CD14-positive monocyte (primary cell): Measurements from ENCODE around the gene SLC25A13. TPM values are rescaled to one million over a fixed set of nuclear protein-coding genes. Genes with fewer than 3 reads are reported as not detected.

Experiments used
- DNase-seq, 3 donors: peaks; one replicate each; pipeline ENCODE4 v3.0.0-alpha.2; 2011 to 2022
- H2AFZ ChIP-seq: 2 replicates; pipeline ENCODE4 v1.6.0; 2012; ENCODE audit warnings: mild to moderate bottlenecking, low read depth, low read length, inconsistent platforms; ENCODE audit not compliant: insufficient read depth, poor library complexity, severe bottlenecking
- H3K27ac ChIP-seq, 2 donors: 1 replicate in 1 of 2; 2 replicates in 1 of 2; pipeline ENCODE4 v1.5.1; 2012 to 2013; ENCODE audit warnings: low read length in 2 of 2, control low read depth in 1 of 2, inconsistent platforms in 1 of 2, low read depth in 1 of 2, mild to moderate bottlenecking in 1 of 2
- H3K27me3 ChIP-seq, 2 donors: one replicate each; pipeline versions ENCODE4 v1.6.0 to v1.6.1; 2011 to 2013; ENCODE audit warnings: low read length in 2 of 2; ENCODE audit not compliant: control insufficient read depth in 2 of 2, insufficient read depth in 2 of 2
- H3K36me3 ChIP-seq, 2 donors: replicated peaks in 1 of 2; 1 replicate in 1 of 2; 2 replicates in 1 of 2; pipeline versions ENCODE4 v1.5.1 to v1.6.1; 2012 to 2013; ENCODE audit warnings: low read length in 2 of 2, control low read depth in 1 of 2, inconsistent platforms in 1 of 2, mild to moderate bottlenecking in 1 of 2; ENCODE audit not compliant: insufficient read depth in 2 of 2, control insufficient read depth in 1 of 2
- H3K4me1 ChIP-seq, 2 donors: 1 replicate in 1 of 2; 2 replicates in 1 of 2; pipeline versions ENCODE4 v1.5.1 to v1.6.1; 2012 to 2013; ENCODE audit warnings: low read length in 2 of 2, control low read depth in 1 of 2, inconsistent platforms in 1 of 2, mild to moderate bottlenecking in 1 of 2, moderate library complexity in 1 of 2; ENCODE audit not compliant: insufficient read depth in 2 of 2, control insufficient read depth in 1 of 2
- H3K4me2 ChIP-seq: replicated peaks from 2 replicates; pipeline ENCODE3; 2012; ENCODE audit warnings: low read length, moderate library complexity, mild to moderate bottlenecking; ENCODE audit not compliant: poor library complexity, severe bottlenecking; ENCODE audit errors: extremely low read depth
- H3K4me3 ChIP-seq, 3 experiments: fragments of 200-600 bp in 1 of 3; sonication (generic) in 1 of 3; replicated peaks in 1 of 3; 1 replicate in 2 of 3; 2 replicates in 1 of 3; pipeline ENCODE4 v1.5.1; 2011 to 2013; ENCODE audit warnings: low read length in 3 of 3, mild to moderate bottlenecking in 3 of 3, control low read depth in 2 of 3, low read depth in 2 of 3, inconsistent platforms in 1 of 3, moderate library complexity in 1 of 3
- H3K79me2 ChIP-seq: 2 replicates; pipeline ENCODE4 v1.6.0; 2012; ENCODE audit warnings: mild to moderate bottlenecking, control low read depth, inconsistent platforms, low read length, moderate library complexity; ENCODE audit not compliant: insufficient read depth
- H3K9ac ChIP-seq: 2 replicates; pipeline ENCODE4 v1.6.0; 2017; ENCODE audit warnings: low read length, mild to moderate bottlenecking; ENCODE audit not compliant: insufficient read depth, poor library complexity, severe bottlenecking
- H3K9me3 ChIP-seq, 2 donors: replicated peaks in 1 of 2; 1 replicate in 1 of 2; 2 replicates in 1 of 2; pipeline versions ENCODE4 v1.5.1 to v1.6.1; 2012 to 2013; ENCODE audit warnings: low read length in 2 of 2, control low read depth in 1 of 2; ENCODE audit not compliant: control insufficient read depth in 1 of 2, insufficient read depth in 1 of 2
- H4K20me1 ChIP-seq: 2 replicates; pipeline ENCODE4 v1.6.0; 2012; ENCODE audit warnings: mild to moderate bottlenecking, low read length, control low read depth, moderate library complexity; ENCODE audit not compliant: insufficient read depth
- H3K27ac Mint-ChIP-seq, 7 donors: one replicate each; pipeline ENCODE4 v1.8.0; 2020; ENCODE audit warnings: mild to moderate bottlenecking in 7 of 7, mixed read lengths in 7 of 7, moderate library complexity in 6 of 7, inconsistent platforms in 2 of 7
- H3K27me3 Mint-ChIP-seq, 3 donors: one replicate each; pipeline ENCODE4 v1.8.0; 2021 to 2022; ENCODE audit warnings: low read depth in 3 of 3, mild to moderate bottlenecking in 3 of 3, mixed read lengths in 3 of 3, moderate library complexity in 3 of 3, inconsistent platforms in 1 of 3
- H3K36me3 Mint-ChIP-seq, 2 donors: one replicate each; pipeline ENCODE4 v1.8.0; 2020; ENCODE audit warnings: mixed read lengths in 2 of 2, inconsistent platforms in 1 of 2, mild to moderate bottlenecking in 1 of 2
- H3K4me1 Mint-ChIP-seq: one replicate; pipeline ENCODE4 v1.8.0; 2020; ENCODE audit warnings: mild to moderate bottlenecking, mixed read lengths
- H3K4me3 Mint-ChIP-seq, 2 donors: one replicate each; pipeline ENCODE4 v1.8.0; 2020; ENCODE audit warnings: mild to moderate bottlenecking in 2 of 2, mixed read lengths in 2 of 2, moderate library complexity in 1 of 2
- H3K9me3 Mint-ChIP-seq, 7 donors: one replicate each; pipeline ENCODE4 v1.8.0; 2020 to 2022; ENCODE audit warnings: mixed read lengths in 7 of 7, mild to moderate bottlenecking in 6 of 7, moderate library complexity in 6 of 7, inconsistent platforms in 2 of 7
- WGBS: methylation state at CpG from one replicate; pipeline ENCODE4 v1.1.5; 2013; ENCODE audit warnings: missing lambda C conversion rate; ENCODE audit not compliant: insufficient coverage; 5-methylcytosine and 5-hydroxymethylcytosine counted together
- intact Hi-C, 2 donors: fragments of 100-400 bp; cut with micrococcal nuclease; formaldehyde crosslinking; loops; one replicate each; pipeline versions ENCODE4 v1.15.0 to v1.15.1; 2023
- polyA plus RNA-seq, 3 donors: library from polyadenylated mRNA; depleted of rRNA in 1 of 3; unstranded in 2 of 3; stranded (reverse) in 1 of 3; fragments of 300-500 nt in 2 of 3; fragments of >200 nt in 1 of 3; fragmentation: Illumina TruSeq in 2 of 3; gene quantifications; 1 replicate in 2 of 3; 2 replicates in 1 of 3; pipeline ENCODE4 v1.2.3, GENCODE V29; 2012 to 2021
- TF ChIP-seq, protein P1 (sequence below): fragments of 200-600 bp; IDR thresholded peaks from one replicate; pipeline ENCODE4 v1.8.0; 2022; ENCODE audit warnings: antibody characterized with exemption, mild to moderate bottlenecking

Gene SLC25A13
- polyA plus RNA-seq, 3 donors = 12.7 to 15.7 (median 14.4) TPM

DNA sequence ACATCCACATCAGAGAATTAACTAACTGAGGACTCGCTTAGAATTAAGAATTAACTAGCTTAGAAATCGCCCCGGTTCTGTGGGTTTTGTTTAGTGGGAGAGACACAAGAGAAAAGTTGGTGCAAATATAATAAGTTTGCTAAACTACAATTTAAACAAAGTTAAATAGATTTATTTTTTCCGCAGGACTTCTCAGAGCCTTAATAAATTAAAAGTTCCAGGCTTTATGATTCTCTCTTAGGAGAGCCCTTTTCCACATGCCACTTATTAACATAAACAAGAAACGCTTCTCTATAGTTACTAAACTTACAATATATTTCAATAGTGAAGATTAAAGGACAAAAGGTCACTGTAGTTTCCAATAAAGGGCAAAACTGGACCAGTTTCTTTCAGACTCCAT lies 100.0 kb downstream of the SLC25A13 start:
- H3K36me3 Mint-ChIP-seq = peaks cover 2 to 8% of the 10 kb centered on the region in 2 donors

DNA sequence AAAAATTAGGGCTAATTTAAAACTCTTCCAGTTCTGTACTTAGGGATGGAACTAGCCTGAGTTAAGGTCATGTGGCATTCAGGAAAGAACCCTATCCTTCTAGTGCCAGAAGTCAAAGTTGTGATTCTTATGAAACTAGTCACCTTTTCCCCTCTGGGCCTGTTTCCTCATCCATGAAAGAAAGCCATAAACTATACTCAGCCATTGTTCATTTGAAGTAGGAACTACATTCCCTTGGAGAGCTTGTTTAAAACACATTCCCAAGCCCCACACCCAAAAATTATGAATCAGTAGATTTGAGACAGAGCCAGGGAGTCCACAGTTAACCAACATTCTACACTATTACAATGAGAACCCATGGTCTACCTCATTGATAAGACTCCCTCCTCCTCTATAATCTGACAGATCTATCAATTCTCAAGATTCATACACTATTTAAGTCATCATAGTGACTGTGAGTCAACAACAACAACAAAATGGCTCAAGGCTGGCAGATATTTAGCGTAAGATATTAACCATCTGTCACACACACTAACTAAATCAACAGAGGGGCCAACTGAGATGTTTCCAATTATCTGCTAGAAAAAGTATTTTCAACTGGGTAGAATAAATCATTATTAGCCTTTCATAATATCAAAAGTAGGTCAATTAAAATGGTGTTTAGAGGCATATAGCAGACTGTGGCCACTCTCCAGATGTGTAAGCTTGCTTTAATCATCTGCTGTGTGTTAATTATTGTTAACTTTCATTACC lies 102.3 kb downstream of the SLC25A13 start:
- H3K4me3 Mint-ChIP-seq = no peak overlapping the region

More for the DNA sequence above, 100.0 kb downstream of the SLC25A13 start:
- Histone ChIP-seq H3K27me3 (no peaks in the 10 kb centered on the region), H3K36me3 (no peaks in the 10 kb centered on the region), H3K27ac (no peak overlapping the region), H3K79me2 (no peaks in the 10 kb centered on the region), H3K4me3 (no peak overlapping the region), H2AFZ (no peak overlapping the region), H3K4me1 (no peaks in the 10 kb centered on the region), H3K9ac (no peak overlapping the region), H4K20me1 (peaks cover 8% of the 10 kb centered on the region), H3K9me3 (no peaks in the 10 kb centered on the region), H3K4me2 (no peak overlapping the region)
- Mint-ChIP-seq H3K27ac (no peak overlapping the region), H3K4me1 (peaks cover 3% of the 10 kb centered on the region), H3K4me3 (no peak overlapping the region), H3K9me3 (no peaks in the 10 kb centered on the region), H3K27me3 (peaks cover 0 to 1% (median 0%) of the 10 kb centered on the region in 3 donors)
- TF ChIP-seq, protein P1, sequence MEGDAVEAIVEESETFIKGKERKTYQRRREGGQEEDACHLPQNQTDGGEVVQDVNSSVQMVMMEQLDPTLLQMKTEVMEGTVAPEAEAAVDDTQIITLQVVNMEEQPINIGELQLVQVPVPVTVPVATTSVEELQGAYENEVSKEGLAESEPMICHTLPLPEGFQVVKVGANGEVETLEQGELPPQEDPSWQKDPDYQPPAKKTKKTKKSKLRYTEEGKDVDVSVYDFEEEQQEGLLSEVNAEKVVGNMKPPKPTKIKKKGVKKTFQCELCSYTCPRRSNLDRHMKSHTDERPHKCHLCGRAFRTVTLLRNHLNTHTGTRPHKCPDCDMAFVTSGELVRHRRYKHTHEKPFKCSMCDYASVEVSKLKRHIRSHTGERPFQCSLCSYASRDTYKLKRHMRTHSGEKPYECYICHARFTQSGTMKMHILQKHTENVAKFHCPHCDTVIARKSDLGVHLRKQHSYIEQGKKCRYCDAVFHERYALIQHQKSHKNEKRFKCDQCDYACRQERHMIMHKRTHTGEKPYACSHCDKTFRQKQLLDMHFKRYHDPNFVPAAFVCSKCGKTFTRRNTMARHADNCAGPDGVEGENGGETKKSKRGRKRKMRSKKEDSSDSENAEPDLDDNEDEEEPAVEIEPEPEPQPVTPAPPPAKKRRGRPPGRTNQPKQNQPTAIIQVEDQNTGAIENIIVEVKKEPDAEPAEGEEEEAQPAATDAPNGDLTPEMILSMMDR = no peak
- no CpG with 5 or more reads among the region's 5 CpGs for WGBS
- no peak for DNase-seq
- intact Hi-C loops = loop anchor here in 1 of 2 donors (5.0 kb wide), 1 partner anchor 805 kb away; no protein-coding TSS in a partner anchor

More for the DNA sequence above, 102.3 kb downstream of the SLC25A13 start:
- intact Hi-C loops = loop anchor here in 1 of 2 donors (5.0 kb wide), 1 partner anchor 808 kb away; no protein-coding TSS in a partner anchor
- H3K9ac ChIP-seq = no peak overlapping the region
- TF ChIP-seq, protein P1 = no peak
- no peaks in the 10 kb centered on the region for H3K79me2 ChIP-seq
- H4K20me1 ChIP-seq = peaks cover 11% of the 10 kb centered on the region
- no peaks in the 10 kb centered on the region for H3K36me3 ChIP-seq
- H3K4me1 ChIP-seq = no peaks in the 10 kb centered on the region
- Mint-ChIP-seq H3K27me3 (peaks cover 0 to 1% (median 0%) of the 10 kb centered on the region in 3 donors), H3K9me3 (peaks cover 0 to 3% (median 3%) of the 10 kb centered on the region in 7 donors), H3K27ac (no peak overlapping the region), H3K36me3 (peaks cover 11 to 13% of the 10 kb centered on the region in 2 donors), H3K4me1 (no peaks in the 10 kb centered on the region)
- no peak overlapping the region for H3K4me2 ChIP-seq
- no peaks in the 10 kb centered on the region for H3K27me3 ChIP-seq
- H3K4me3 ChIP-seq = no peak overlapping the region
- H3K27ac ChIP-seq = no peak overlapping the region
- DNase-seq = no peak
- H3K9me3 ChIP-seq = no peaks in the 10 kb centered on the region
- H2AFZ ChIP-seq = no peak overlapping the region
- WGBS = no CpG with 5 or more reads among the region's 1 CpG
